PC-9 (cell line): Measurements from ENCODE around the gene RETREG1. TPM values are rescaled to one million over a fixed set of nuclear protein-coding genes. Genes with fewer than 3 reads are reported as not detected.

Source experiments
- BruUV-seq: library from RNA; stranded (reverse); fragments of 400-500 nt; replicated peaks from 2 replicates; lab custom pipeline; 2021; lab: Mats Ljungman, UMichigan
- CTCF ChIA-PET: fragments of 300-600 bp; sonication (Branson Sonifier 250); formaldehyde crosslinking; loops from one replicate; lab custom pipeline; 2022; ENCODE audit warnings: antibody characterized with exemption; lab: Charles Lee
- POLR2A ChIA-PET: fragments of 300-600 bp; sonication (Branson Sonifier 250); formaldehyde crosslinking; loops from one replicate; lab custom pipeline; 2022; ENCODE audit warnings: antibody characterized with exemption; ENCODE audit not compliant: unreplicated experiment; lab: Charles Lee
- DNase-seq, 2 experiments: peaks; one replicate each; pipeline versions ENCODE4 v3.0.0 to v3.0.0-alpha.2; 2015 to 2022; ENCODE audit warnings: mixed read lengths in 1 of 2
- H2AFZ ChIP-seq: fragments of 200-600 bp; sonication (generic); 2 replicates; pipeline ENCODE4 v1.8.1; 2017; ENCODE audit warnings: antibody characterized with exemption
- H3F3A ChIP-seq: fragments of 200-600 bp; sonication (generic); 2 replicates; pipeline ENCODE4 v1.8.1; 2017; ENCODE audit warnings: antibody characterized with exemption, mild to moderate bottlenecking, low read depth; ENCODE audit not compliant: insufficient read depth
- H3K27ac ChIP-seq: fragments of 200-600 bp; sonication (generic); 2 replicates; pipeline ENCODE4 v1.6.1; 2016; ENCODE audit warnings: mixed run types
- H3K27me3 ChIP-seq: fragments of 200-600 bp; sonication (generic); 2 replicates; pipeline ENCODE4 v1.6.1; 2016; ENCODE audit warnings: low read depth, mixed run types; ENCODE audit not compliant: insufficient read depth
- H3K36me3 ChIP-seq: fragments of 200-600 bp; sonication (generic); 2 replicates; pipeline ENCODE4 v1.6.1; 2016; ENCODE audit warnings: low read depth, mixed run types
- H3K4me1 ChIP-seq: fragments of 200-600 bp; sonication (generic); replicated peaks from 2 replicates; pipeline ENCODE4 v1.6.1; 2016; ENCODE audit warnings: mixed run types; ENCODE audit not compliant: insufficient read depth
- H3K4me2 ChIP-seq: fragments of 200-600 bp; sonication (generic); 2 replicates; pipeline ENCODE4 v1.6.1; 2017; ENCODE audit warnings: mixed run types
- H3K4me3 ChIP-seq: fragments of 200-600 bp; sonication (generic); 2 replicates; pipeline ENCODE4 v1.6.1; 2016; ENCODE audit warnings: mixed run types
- H3K79me2 ChIP-seq: fragments of 200-600 bp; sonication (generic); 2 replicates; pipeline ENCODE4 v1.6.1; 2017; ENCODE audit warnings: low read depth, mixed run types
- H3K9me2 ChIP-seq: fragments of 200-600 bp; sonication (generic); 2 replicates; pipeline ENCODE4 v1.8.1; 2017; ENCODE audit warnings: mild to moderate bottlenecking; ENCODE audit not compliant: insufficient read depth
- H3K9me3 ChIP-seq: fragments of 200-600 bp; sonication (generic); 2 replicates; pipeline ENCODE4 v1.8.1; 2016; ENCODE audit warnings: low read depth; ENCODE audit not compliant: insufficient read depth
- H4K20me1 ChIP-seq: fragments of 200-600 bp; sonication (generic); 2 replicates; pipeline ENCODE4 v1.8.1; 2017; ENCODE audit not compliant: insufficient read depth
- CTCF ChIP-seq: fragments of 200-600 bp; sonication (generic); conservative IDR thresholded peaks from 2 replicates; pipeline ENCODE4 v1.6.1; 2017; ENCODE audit warnings: mixed run types, antibody characterized with exemption, mild to moderate bottlenecking, moderate library complexity
- EZH2 ChIP-seq: fragments of 200-600 bp; sonication (generic); IDR thresholded peaks from 2 replicates; pipeline ENCODE4 v1.8.0; 2017; ENCODE audit warnings: antibody characterized with exemption, low read depth
- intact Hi-C: fragments of 100-400 bp; cut with micrococcal nuclease; formaldehyde crosslinking; loops from one replicate; pipeline ENCODE4 v1.10.0; 2022; ENCODE audit not compliant: unreplicated experiment
- total RNA-seq: library from RNA; stranded (reverse); gene quantifications from 2 replicates; pipeline ENCODE4 v1.2.3, GENCODE V29; 2021

The RETREG1 gene
- total RNA-seq, 1 experiment from 2014 or later, result 9.7 TPM

GRCh38 chr5:16596581-16596940 lies 20.2 kb downstream of the RETREG1 start:
- no TSS peak for BruUV-seq
- intact Hi-C loops, result no loop called here
- Histone ChIP-seq H3K4me1 (no peaks in the 10 kb centered on the region), H3K79me2 (no peaks in the 10 kb centered on the region), H3K9me2 (no peaks in the 10 kb centered on the region), H3K4me2 (no peak overlapping the region), H3K4me3 (no peak overlapping the region), H3K9me3 (no peaks in the 10 kb centered on the region), H2AFZ (no peak overlapping the region), H3F3A (no peaks in the 10 kb centered on the region), H3K36me3 (no peaks in the 10 kb centered on the region), H3K27me3 (peaks cover 1% of the 10 kb centered on the region; the same call in 1 of the 2 replicates), H4K20me1 (no peaks in the 10 kb centered on the region), H3K27ac (no peak overlapping the region)
- ChIA-PET CTCF (no interaction called here), POLR2A (no interaction called here)
- DNase-seq, result no peak
- no peak for TF ChIP-seq CTCF
- TF ChIP-seq EZH2, result no peak

DNA sequence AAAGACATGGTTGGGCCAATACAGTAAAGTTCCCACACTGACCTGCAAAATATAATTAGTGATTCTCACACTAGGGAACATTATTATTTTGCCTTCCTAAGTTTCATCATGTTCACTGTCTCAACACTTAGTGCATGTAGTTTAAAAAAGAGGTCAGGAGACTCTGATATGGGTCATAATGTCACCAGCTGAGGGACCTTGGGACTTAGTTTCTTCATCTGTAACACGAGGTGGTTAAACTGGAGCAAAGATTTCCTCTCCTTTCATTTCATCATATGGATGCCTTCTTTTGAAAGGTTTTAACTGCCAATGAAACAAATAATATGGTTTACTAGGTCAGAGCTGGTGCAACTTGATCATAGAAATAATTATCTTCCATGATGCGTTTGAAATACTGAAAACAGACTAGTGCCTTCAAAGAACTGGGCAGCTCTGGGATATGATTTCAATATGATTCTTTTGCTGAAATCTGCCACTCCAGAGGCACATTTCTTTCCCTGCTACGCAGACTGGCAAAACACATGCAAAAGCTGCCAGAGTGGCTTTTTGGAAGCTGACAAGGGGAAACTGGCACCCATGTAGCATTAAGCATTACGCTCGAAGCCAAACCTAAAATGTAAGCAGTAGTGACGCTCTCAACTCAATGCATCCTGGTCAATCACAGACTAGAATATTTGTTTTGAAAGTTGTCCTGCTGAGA lies 20.8 kb downstream of the RETREG1 start:
- no peak overlapping the region for H2AFZ ChIP-seq
- no peak for DNase-seq
- H4K20me1 ChIP-seq, result no peaks in the 10 kb centered on the region
- H3F3A ChIP-seq, result no peaks in the 10 kb centered on the region
- H3K36me3 ChIP-seq, result no peaks in the 10 kb centered on the region
- no peaks in the 10 kb centered on the region for H3K9me3 ChIP-seq
- H3K27ac ChIP-seq, result no peak overlapping the region
- ChIA-PET POLR2A (no interaction called here), CTCF (no interaction called here)
- intact Hi-C loops, result no loop called here
- no TSS peak for BruUV-seq
- H3K4me1 ChIP-seq, result no peaks in the 10 kb centered on the region
- TF ChIP-seq EZH2 (no peak), CTCF (no peak)
- H3K27me3 ChIP-seq, result no peaks in the 10 kb centered on the region; the same call in 1 of the 2 replicates
- H3K4me3 ChIP-seq, result no peak overlapping the region
- no peak overlapping the region for H3K4me2 ChIP-seq
- H3K79me2 ChIP-seq, result no peaks in the 10 kb centered on the region
- no peaks in the 10 kb centered on the region for H3K9me2 ChIP-seq

GRCh38 chr5:16593628-16594027 lies 23.2 kb downstream of the RETREG1 start:
- H3K9me2 ChIP-seq, result no peaks in the 10 kb centered on the region
- H3K36me3 ChIP-seq, result no peaks in the 10 kb centered on the region
- TF ChIP-seq CTCF (no peak), EZH2 (no peak)
- ChIA-PET CTCF (no interaction called here), POLR2A (no interaction called here)
- no peaks in the 10 kb centered on the region for H4K20me1 ChIP-seq
- no peak for DNase-seq
- intact Hi-C loops, result no loop called here
- no TSS peak for BruUV-seq
- H2AFZ ChIP-seq, result no peak overlapping the region
- no peaks in the 10 kb centered on the region for H3F3A ChIP-seq
- no peaks in the 10 kb centered on the region for H3K9me3 ChIP-seq
- no peak overlapping the region for H3K4me2 ChIP-seq
- no peaks in the 10 kb centered on the region for H3K79me2 ChIP-seq
- H3K27ac ChIP-seq, result no peak overlapping the region
- no peaks in the 10 kb centered on the region for H3K4me1 ChIP-seq
- no peaks in the 10 kb centered on the region; the same call in 1 of the 2 replicates for H3K27me3 ChIP-seq
- H3K4me3 ChIP-seq, result no peak overlapping the region
